ENCODE data around the gene CLRN2.
"Not testable (repeated sequence)": the region's sequence is repeated elsewhere in the genome, so short reads cannot be mapped to it uniquely, and the experiment has no call there.

CLRN2 gene

GRCh38 chr4:17521595-17521994, 6.6 kb downstream of the CLRN2 start:
- Mint-ChIP-seq H3K27me3 (peaks cover 5% of the 10 kb centered on the region), H3K27ac (no peak overlapping the region), H3K4me1 (no peaks in the 10 kb centered on the region), H3K9me3 (no peaks in the 10 kb centered on the region), H3K36me3 (no peaks in the 10 kb centered on the region), H3K4me3 (no peak overlapping the region)

- Mint-ChIP-seq H3K4me1 (no peaks in the 10 kb centered on the region), H3K4me3 (no peak overlapping the region), H3K9me3 (no peaks in the 10 kb centered on the region), H3K27me3 (peaks cover 18% of the 10 kb centered on the region), H3K27ac (no peak overlapping the region), H3K36me3 (no peaks in the 10 kb centered on the region)
Measured at GRCh38 chr4:17523662-17524061, 8.7 kb downstream of the CLRN2 start.

GRCh38 chr4:17526695-17527477, 11.9 kb downstream of the CLRN2 start:
- Mint-ChIP-seq H3K4me1 (no peaks in the 10 kb centered on the region), H3K27ac (no peak overlapping the region), H3K36me3 (no peaks in the 10 kb centered on the region), H3K27me3 (peaks cover 17% of the 10 kb centered on the region), H3K4me3 (no peak overlapping the region), H3K9me3 (no peaks in the 10 kb centered on the region)

- H3K36me3 Mint-ChIP-seq, result no peaks in the 10 kb centered on the region
- H3K27me3 Mint-ChIP-seq, result peaks cover 17% of the 10 kb centered on the region
- H3K4me1 Mint-ChIP-seq, result no peaks in the 10 kb centered on the region
- H3K27ac Mint-ChIP-seq, result no peak overlapping the region
- no peaks in the 10 kb centered on the region for H3K9me3 Mint-ChIP-seq
- no peak overlapping the region for H3K4me3 Mint-ChIP-seq
Measured at GRCh38 chr4:17528551-17529165, 13.7 kb downstream of the CLRN2 start.

GRCh38 chr4:17531538-17532285, 16.7 kb downstream of the CLRN2 start:
- Mint-ChIP-seq H3K4me1 (no peaks in the 10 kb centered on the region), H3K9me3 (no peaks in the 10 kb centered on the region), H3K4me3 (no peak overlapping the region), H3K27me3 (peaks cover 14% of the 10 kb centered on the region), H3K27ac (no peak overlapping the region), H3K36me3 (no peaks in the 10 kb centered on the region)

- Mint-ChIP-seq H3K4me1 (no peaks in the 10 kb centered on the region), H3K36me3 (no peaks in the 10 kb centered on the region), H3K4me3 (no peak overlapping the region), H3K27ac (no peak overlapping the region), H3K27me3 (no peaks in the 10 kb centered on the region), H3K9me3 (no peaks in the 10 kb centered on the region)
Measured at GRCh38 chr4:17534705-17535104, 19.7 kb downstream of the CLRN2 start.

GRCh38 chr4:17535242-17535641, 20.3 kb downstream of the CLRN2 start:
- Mint-ChIP-seq H3K4me1 (no peaks in the 10 kb centered on the region), H3K9me3 (no peaks in the 10 kb centered on the region), H3K36me3 (no peaks in the 10 kb centered on the region), H3K27ac (no peak overlapping the region), H3K4me3 (no peak overlapping the region), H3K27me3 (no peaks in the 10 kb centered on the region)

- Mint-ChIP-seq H3K9me3 (no peaks in the 10 kb centered on the region), H3K36me3 (no peaks in the 10 kb centered on the region), H3K4me3 (no peak overlapping the region), H3K27me3 (no peaks in the 10 kb centered on the region), H3K4me1 (no peaks in the 10 kb centered on the region), H3K27ac (no peak overlapping the region)
Measured at GRCh38 chr4:17535906-17536305, 20.9 kb downstream of the CLRN2 start.

- H3K27ac Mint-ChIP-seq, H3K9me3 Mint-ChIP-seq, H3K4me3 Mint-ChIP-seq, H3K36me3 Mint-ChIP-seq, H3K27me3 Mint-ChIP-seq, H3K4me1 Mint-ChIP-seq: not testable (repeated sequence)
Measured at GRCh38 chr4:17537060-17537459, 22.1 kb downstream of the CLRN2 start.

- Mint-ChIP-seq H3K9me3 (no peaks in the 10 kb centered on the region), H3K27ac (no peak overlapping the region), H3K4me1 (no peaks in the 10 kb centered on the region), H3K27me3 (peaks cover 5% of the 10 kb centered on the region), H3K36me3 (no peaks in the 10 kb centered on the region), H3K4me3 (no peak overlapping the region)
Measured at GRCh38 chr4:17544205-17544604, 29.2 kb downstream of the CLRN2 start.

GRCh38 chr4:17544831-17545234, 29.9 kb downstream of the CLRN2 start:
- H3K9me3 Mint-ChIP-seq, result no peaks in the 10 kb centered on the region
- no peak overlapping the region for H3K4me3 Mint-ChIP-seq

GRCh38 chr4:17545374-17546140, 30.6 kb downstream of the CLRN2 start:
- H3K27me3 Mint-ChIP-seq, result peaks cover 5% of the 10 kb centered on the region
- no peaks in the 10 kb centered on the region for H3K36me3 Mint-ChIP-seq
- no peaks in the 10 kb centered on the region for H3K9me3 Mint-ChIP-seq
- no peaks in the 10 kb centered on the region for H3K4me1 Mint-ChIP-seq
- H3K4me3 Mint-ChIP-seq, result no peak overlapping the region
- H3K27ac Mint-ChIP-seq, result no peak overlapping the region

More at GRCh38 chr4:17544831-17545234, 29.9 kb downstream of the CLRN2 start:
- H3K4me1 Mint-ChIP-seq, result no peaks in the 10 kb centered on the region
- H3K27ac Mint-ChIP-seq, result no peak overlapping the region
- H3K36me3 Mint-ChIP-seq, result no peaks in the 10 kb centered on the region
- peaks cover 5% of the 10 kb centered on the region for H3K27me3 Mint-ChIP-seq

- Mint-ChIP-seq H3K27ac (no peak overlapping the region), H3K4me1 (no peaks in the 10 kb centered on the region), H3K27me3 (peaks cover 5% of the 10 kb centered on the region), H3K36me3 (no peaks in the 10 kb centered on the region), H3K9me3 (no peaks in the 10 kb centered on the region), H3K4me3 (no peak overlapping the region)
Measured at GRCh38 chr4:17546222-17546621, 31.3 kb downstream of the CLRN2 start.

GRCh38 chr4:17546678-17547077, 31.7 kb downstream of the CLRN2 start:
- Mint-ChIP-seq H3K4me1 (no peaks in the 10 kb centered on the region), H3K36me3 (no peaks in the 10 kb centered on the region), H3K4me3 (no peak overlapping the region), H3K27ac (no peak overlapping the region), H3K9me3 (no peaks in the 10 kb centered on the region), H3K27me3 (peaks cover 5% of the 10 kb centered on the region)

GRCh38 chr4:17550549-17550948, 35.6 kb downstream of the CLRN2 start:
- no peaks in the 10 kb centered on the region for H3K36me3 Mint-ChIP-seq
- H3K4me3 Mint-ChIP-seq, result no peak overlapping the region
- peaks cover 4% of the 10 kb centered on the region for H3K27me3 Mint-ChIP-seq
- no peak overlapping the region for H3K27ac Mint-ChIP-seq
- H3K4me1 Mint-ChIP-seq, result no peaks in the 10 kb centered on the region
- no peaks in the 10 kb centered on the region for H3K9me3 Mint-ChIP-seq
